ENCODE results near the gene CLEC4D.
"Not testable (repeated sequence)": the region's sequence is repeated elsewhere in the genome, so short reads cannot be mapped to it uniquely, and the experiment has no call there.

Gene CLEC4D

GRCh38 chr12:8562310-8562709 lies 49.0 kb downstream of the CLEC4D start:
- H3K9me3 ChIP-seq (ENCODE audit: low read length), result no peaks in the 10 kb centered on the region
- H3K9ac ChIP-seq (ENCODE audit: low read length), result no peak overlapping the region
- no peaks in the 10 kb centered on the region for H3K36me3 ChIP-seq (ENCODE audit: insufficient read depth, low read length)
- H3K27ac ChIP-seq (ENCODE audit: low read depth, low read length), result no peak overlapping the region
- H3K27me3 ChIP-seq (ENCODE audit: control insufficient read depth in 1 of 2, insufficient read depth in 2 of 2, low read length in 2 of 2), result no peaks in the 10 kb centered on the region
- H3K4me1 ChIP-seq (ENCODE audit: insufficient read depth, low read length), result no peaks in the 10 kb centered on the region
- no peak overlapping the region for H3K4me3 ChIP-seq (ENCODE audit: low read depth in 1 of 2, low read length in 2 of 2)

- Histone ChIP-seq H3K36me3 (ENCODE audit: insufficient read depth, low read length) (no peaks in the 10 kb centered on the region), H3K9me3 (ENCODE audit: low read length) (no peaks in the 10 kb centered on the region), H3K9ac (ENCODE audit: low read length) (no peak overlapping the region), H3K27me3 (ENCODE audit: control insufficient read depth in 1 of 2, insufficient read depth in 2 of 2, low read length in 2 of 2) (no peaks in the 10 kb centered on the region), H3K27ac (ENCODE audit: low read depth, low read length) (no peak overlapping the region), H3K4me1 (ENCODE audit: insufficient read depth, low read length) (no peaks in the 10 kb centered on the region), H3K4me3 (ENCODE audit: low read depth in 1 of 2, low read length in 2 of 2) (no peak overlapping the region)
Measured at GRCh38 chr12:8563356-8563755, 50.1 kb downstream of the CLEC4D start.

GRCh38 chr12:8564656-8565055 lies 51.4 kb downstream of the CLEC4D start:
- Histone ChIP-seq H3K27me3 (ENCODE audit: control insufficient read depth in 1 of 2, insufficient read depth in 2 of 2, low read length in 2 of 2) (no peaks in the 10 kb centered on the region), H3K36me3 (ENCODE audit: insufficient read depth, low read length) (no peaks in the 10 kb centered on the region), H3K4me3 (ENCODE audit: low read depth in 1 of 2, low read length in 2 of 2) (no peak overlapping the region), H3K4me1 (ENCODE audit: insufficient read depth, low read length) (no peaks in the 10 kb centered on the region), H3K27ac (ENCODE audit: low read depth, low read length) (no peak overlapping the region), H3K9ac (ENCODE audit: low read length) (no peak overlapping the region), H3K9me3 (ENCODE audit: low read length) (no peaks in the 10 kb centered on the region)

- H3K9ac ChIP-seq (ENCODE audit: low read length); H3K27ac ChIP-seq (ENCODE audit: low read depth, low read length); H3K9me3 ChIP-seq (ENCODE audit: low read length); H3K4me3 ChIP-seq (ENCODE audit: low read depth in 1 of 2, low read length in 2 of 2); H3K4me1 ChIP-seq (ENCODE audit: insufficient read depth, low read length); H3K36me3 ChIP-seq (ENCODE audit: insufficient read depth, low read length); H3K27me3 ChIP-seq (ENCODE audit: control insufficient read depth in 1 of 2, insufficient read depth in 2 of 2, low read length in 2 of 2): not testable (repeated sequence)
Measured at GRCh38 chr12:8566052-8566451, 52.7 kb downstream of the CLEC4D start.

DNA sequence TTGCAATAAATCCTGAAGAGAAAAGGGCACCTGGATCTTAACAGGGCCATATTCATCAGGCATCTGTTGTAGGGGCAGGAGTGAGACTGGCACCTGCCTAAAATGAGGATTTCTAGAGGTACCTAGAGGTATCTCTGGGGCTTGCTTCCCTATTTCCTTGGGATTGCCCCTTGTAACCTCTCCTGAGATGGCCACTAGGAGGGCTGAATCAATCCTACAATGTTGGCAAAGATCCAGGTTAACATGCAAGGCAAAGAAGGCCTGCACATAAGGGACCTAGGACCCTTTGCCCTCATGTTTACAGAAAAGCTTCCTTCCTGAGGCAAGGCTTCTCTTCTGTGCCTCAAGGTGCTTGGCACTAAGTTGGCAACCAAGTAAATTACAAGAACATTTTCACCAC lies 53.2 kb downstream of the CLEC4D start:
- Histone ChIP-seq H3K36me3 (ENCODE audit: insufficient read depth, low read length) (no peaks in the 10 kb centered on the region), H3K4me3 (ENCODE audit: low read depth in 1 of 2, low read length in 2 of 2) (no peak overlapping the region), H3K27ac (ENCODE audit: low read depth, low read length) (no peak overlapping the region), H3K4me1 (ENCODE audit: insufficient read depth, low read length) (no peaks in the 10 kb centered on the region), H3K9me3 (ENCODE audit: low read length) (no peaks in the 10 kb centered on the region), H3K9ac (ENCODE audit: low read length) (no peak overlapping the region), H3K27me3 (ENCODE audit: control insufficient read depth in 1 of 2, insufficient read depth in 2 of 2, low read length in 2 of 2) (no peaks in the 10 kb centered on the region)
